IMR-90 (cell line): ENCODE measurements around the gene ELMO1. TPM values are rescaled to one million over a fixed set of nuclear protein-coding genes. Genes with fewer than 3 reads are reported as not detected.

Experiments
- ATAC-seq: fragments of 200-7000 bp; cut with Tn5 transposase; 2 replicates; pipeline ENCODE4 v1.9.1; 2020; ENCODE audit warnings: low read depth, mild to moderate bottlenecking, moderate library complexity
- BruUV-seq: library from RNA; stranded (reverse); fragments of 400-500 nt; replicated peaks from 2 replicates; lab custom pipeline; 2021; lab: Mats Ljungman, UMichigan
- CTCF ChIA-PET: fragments of 300-600 bp; formaldehyde crosslinking; extraction: SDS; loops from one replicate; lab custom pipeline; 2021; ENCODE audit warnings: antibody characterized with exemption; lab: Yijun Ruan, JAX
- POLR2A ChIA-PET: fragments of 300-600 bp; sonication (Branson Sonifier 250); formaldehyde crosslinking; loops from one replicate; lab custom pipeline; 2022; ENCODE audit warnings: antibody characterized with exemption; ENCODE audit not compliant: unreplicated experiment; lab: Charles Lee
- DNase-seq: peaks from one replicate; pipeline ENCODE4 v3.0.0; 2013
- H2AFZ ChIP-seq: replicated peaks from 2 replicates; pipeline ENCODE3; 2013; ENCODE audit warnings: low read length, mild to moderate bottlenecking; ENCODE audit not compliant: poor library complexity
- H2AK5ac ChIP-seq: 2 replicates; pipeline ENCODE4 v1.6.1; 2013; ENCODE audit warnings: low read depth, low read length, inconsistent platforms
- H2AK9ac ChIP-seq: replicated peaks from 2 replicates; pipeline ENCODE3; 2013; ENCODE audit warnings: mild to moderate bottlenecking, low read depth, low read length, moderate library complexity; ENCODE audit not compliant: poor library complexity
- H2BK120ac ChIP-seq: 2 replicates; pipeline ENCODE4 v1.6.1; 2013; ENCODE audit warnings: low read depth, low read length, inconsistent platforms
- H2BK15ac ChIP-seq: 3 replicates; pipeline ENCODE4 v1.6.1; 2013; ENCODE audit warnings: low read depth, low read length, inconsistent platforms
- H2BK20ac ChIP-seq: 2 replicates; pipeline ENCODE4 v1.6.1; 2013; ENCODE audit warnings: low read depth, mild to moderate bottlenecking, inconsistent platforms, low read length, moderate library complexity
- H2BK5ac ChIP-seq: 2 replicates; pipeline ENCODE4 v1.6.1; 2013; ENCODE audit warnings: mild to moderate bottlenecking, low read depth, low read length, inconsistent platforms; ENCODE audit not compliant: poor library complexity, severe bottlenecking
- H3K14ac ChIP-seq: replicated peaks from 2 replicates; pipeline ENCODE4 v1.6.1; 2013; ENCODE audit warnings: low read depth, low read length, inconsistent platforms
- H3K18ac ChIP-seq: 2 replicates; pipeline ENCODE4 v1.6.1; 2013; ENCODE audit warnings: low read depth, low read length, control low read depth
- H3K23ac ChIP-seq: 2 replicates; pipeline ENCODE4 v1.6.1; 2013; ENCODE audit warnings: low read depth, low read length, inconsistent platforms
- H3K27ac ChIP-seq: 2 replicates; pipeline ENCODE4 v1.5.1; 2013; ENCODE audit warnings: mild to moderate bottlenecking, control low read depth, low read length; ENCODE audit not compliant: insufficient read depth
- H3K27me3 ChIP-seq: 2 replicates; pipeline ENCODE4 v1.6.1; 2013; ENCODE audit warnings: low read length; ENCODE audit not compliant: control insufficient read depth, insufficient read depth
- H3K36me3 ChIP-seq: 2 replicates; pipeline ENCODE4 v1.6.1; 2013; ENCODE audit warnings: low read length, mixed read lengths; ENCODE audit not compliant: control insufficient read depth, insufficient read depth
- H3K4ac ChIP-seq: 2 replicates; pipeline ENCODE4 v1.6.1; 2013; ENCODE audit warnings: low read depth, low read length, inconsistent platforms
- H3K4me1 ChIP-seq: 2 replicates; pipeline ENCODE4 v1.6.1; 2013; ENCODE audit warnings: low read length, mixed read lengths; ENCODE audit not compliant: control insufficient read depth, insufficient read depth
- H3K4me2 ChIP-seq: 2 replicates; pipeline ENCODE4 v1.6.1; 2013; ENCODE audit warnings: low read depth, mild to moderate bottlenecking, control low read depth, low read length, moderate library complexity
- H3K4me3 ChIP-seq: 2 replicates; pipeline ENCODE4 v1.5.1; 2013; ENCODE audit warnings: low read depth, mild to moderate bottlenecking, control low read depth, low read length, moderate library complexity; ENCODE audit not compliant: insufficient read depth
- H3K56ac ChIP-seq: 2 replicates; pipeline ENCODE4 v1.6.1; 2013; ENCODE audit warnings: low read length, inconsistent platforms; ENCODE audit not compliant: insufficient read depth; ENCODE audit errors: extremely low read depth
- H3K79me1 ChIP-seq, 2 experiments: 2 replicates each; pipeline ENCODE4 v1.6.1; 2013; ENCODE audit warnings: low read length in 2 of 2, inconsistent platforms in 1 of 2, low read depth in 1 of 2
- H3K9ac ChIP-seq: 2 replicates; pipeline ENCODE4 v1.6.1; 2013; ENCODE audit warnings: low read depth, low read length, control low read depth
- H3K9me1 ChIP-seq: 2 replicates; pipeline ENCODE4 v1.6.1; 2013; ENCODE audit warnings: low read length, inconsistent platforms; ENCODE audit not compliant: insufficient read depth
- H3K9me3 ChIP-seq: 2 replicates; pipeline ENCODE4 v1.6.1; 2013; ENCODE audit warnings: low read length; ENCODE audit not compliant: control insufficient read depth, insufficient read depth
- H4K20me1 ChIP-seq: 2 replicates; pipeline ENCODE4 v1.6.1; 2013; ENCODE audit warnings: low read length, inconsistent platforms; ENCODE audit not compliant: insufficient read depth
- H4K5ac ChIP-seq: 2 replicates; pipeline ENCODE4 v1.6.1; 2013; ENCODE audit warnings: mild to moderate bottlenecking, low read depth, low read length, control low read depth
- H4K8ac ChIP-seq, 2 experiments: 2 replicates each; pipeline ENCODE4 v1.6.1; 2013; ENCODE audit warnings: low read depth in 2 of 2, low read length in 2 of 2, control low read depth in 1 of 2, inconsistent platforms in 1 of 2
- H4K91ac ChIP-seq: 2 replicates; pipeline ENCODE4 v1.6.1; 2013; ENCODE audit warnings: low read depth, low read length, inconsistent platforms; ENCODE audit not compliant: insufficient read depth
- BHLHE40 ChIP-seq: fragments of 150-350 bp; IDR thresholded peaks from 2 replicates; pipeline ENCODE4 v1.6.1; 2016; ENCODE audit warnings: mild to moderate bottlenecking, low read depth, low read length
- CHD1 ChIP-seq: IDR thresholded peaks from 2 replicates; pipeline ENCODE4 v1.6.1; 2012; ENCODE audit warnings: low read depth, low read length, improper control_type of control experiment
- MAZ ChIP-seq: IDR thresholded peaks from 2 replicates; pipeline ENCODE4 v1.6.1; 2012; ENCODE audit warnings: low read depth, mild to moderate bottlenecking, low read length, improper control_type of control experiment, moderate library complexity, borderline replicate concordance
- RFX5 ChIP-seq: IDR thresholded peaks from 2 replicates; pipeline ENCODE4 v1.8.0; 2012; ENCODE audit warnings: low read depth, mild to moderate bottlenecking, low read length, moderate library complexity
- WGBS, 2 experiments: methylation state at CpG; one replicate each; pipeline versions ENCODE4 v1.1.5 to v1.1.7; 2013; ENCODE audit warnings: missing lambda C conversion rate in 2 of 2; ENCODE audit not compliant: insufficient read length in 1 of 2; ENCODE audit errors: extremely low coverage in 2 of 2; 5-methylcytosine and 5-hydroxymethylcytosine counted together
- dilution Hi-C: fragments of 300-500 bp; cut with HindIII; formaldehyde crosslinking; loops from one replicate; pipeline ENCODE4 v1.14.3; 2018; ENCODE audit warnings: low sequenced_read_pairs; ENCODE audit not compliant: unreplicated experiment
- in situ Hi-C: fragments of 300-500 bp; cut with MboI; formaldehyde crosslinking; loops from 3 replicates; pipeline ENCODE4 v1.14.3; 2019; ENCODE audit warnings: low sequenced_read_pairs, inconsistent platforms, mixed read lengths
- intact Hi-C: fragments of 100-400 bp; cut with micrococcal nuclease; formaldehyde crosslinking; loops from 2 replicates; pipeline ENCODE4 v1.10.0; 2022
- polyA plus RNA-seq, 3 experiments: library from polyadenylated mRNA; depleted of rRNA; stranded (reverse); fragments of >200 nt; gene quantifications; 2 replicates each; pipeline ENCODE4 v1.2.3, GENCODE V29; 2012; ENCODE audit warnings: low replicate concordance in 1 of 3
- total RNA-seq: library from RNA; depleted of rRNA; stranded (reverse); fragments of >200 nt; gene quantifications from 2 replicates; pipeline ENCODE4 v1.2.3, GENCODE V29; 2012
- TF ChIP-seq, protein P1 (sequence below): conservative IDR thresholded peaks from 2 replicates; pipeline ENCODE4 v1.5.1; 2012; ENCODE audit warnings: mild to moderate bottlenecking, low read depth, low read length, improper control_type of control experiment

ELMO1 gene
- total and polyA plus RNA-seq, 2 of the 4 experiments (the other 2 are of a cell fraction) = 0.03 TPM; not detected in 1

DNA sequence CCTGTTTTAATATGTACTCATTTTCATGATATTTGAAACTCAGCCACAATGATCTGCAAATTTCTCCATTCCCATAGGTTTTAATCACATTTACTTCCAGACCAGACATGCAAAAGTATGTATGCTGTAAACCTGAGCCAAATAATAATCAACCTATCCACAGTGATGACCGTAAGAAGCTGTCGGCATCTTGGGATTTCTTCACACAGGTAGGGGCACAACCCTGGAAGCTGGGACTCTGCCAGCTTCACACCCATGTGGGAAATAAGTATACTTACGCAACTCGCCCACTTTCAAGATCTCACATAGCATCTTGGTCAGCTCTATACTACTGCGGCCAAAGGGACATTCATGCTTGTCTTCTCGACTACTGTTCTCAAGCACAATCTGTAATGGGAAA lies 352.3 kb downstream of the ELMO1 start:
- no CpG with 5 or more reads among the region's 6 CpGs for WGBS, 2 experiments
- CTCF ChIA-PET = interaction anchor here (0.6 to 1.8 kb wide), 2 partner anchors 86 to 1450 kb away, joined by 3 to 4 read pairs; no protein-coding TSS in a partner anchor
- no peak overlapping the region for H3K4me3 ChIP-seq
- dilution Hi-C loops = no loop called here
- H4K8ac ChIP-seq = no peak overlapping the region
- no peak for DNase-seq
- no peaks in the 10 kb centered on the region for H3K9me1 ChIP-seq
- no peak overlapping the region for H3K18ac ChIP-seq
- H4K20me1 ChIP-seq = no peaks in the 10 kb centered on the region
- no peaks in the 10 kb centered on the region for H3K36me3 ChIP-seq
- no peak overlapping the region for H2AK5ac ChIP-seq
- H4K5ac ChIP-seq = no peak overlapping the region
- H4K91ac ChIP-seq = no peak overlapping the region
- H2BK15ac ChIP-seq = no peak overlapping the region
- intact Hi-C loops = no loop called here
- H3K9ac ChIP-seq = no peak overlapping the region
- TF ChIP-seq MAZ (no peak), BHLHE40 (no peak), CHD1 (no peak), RFX5 (no peak)
- TF ChIP-seq, protein P1, sequence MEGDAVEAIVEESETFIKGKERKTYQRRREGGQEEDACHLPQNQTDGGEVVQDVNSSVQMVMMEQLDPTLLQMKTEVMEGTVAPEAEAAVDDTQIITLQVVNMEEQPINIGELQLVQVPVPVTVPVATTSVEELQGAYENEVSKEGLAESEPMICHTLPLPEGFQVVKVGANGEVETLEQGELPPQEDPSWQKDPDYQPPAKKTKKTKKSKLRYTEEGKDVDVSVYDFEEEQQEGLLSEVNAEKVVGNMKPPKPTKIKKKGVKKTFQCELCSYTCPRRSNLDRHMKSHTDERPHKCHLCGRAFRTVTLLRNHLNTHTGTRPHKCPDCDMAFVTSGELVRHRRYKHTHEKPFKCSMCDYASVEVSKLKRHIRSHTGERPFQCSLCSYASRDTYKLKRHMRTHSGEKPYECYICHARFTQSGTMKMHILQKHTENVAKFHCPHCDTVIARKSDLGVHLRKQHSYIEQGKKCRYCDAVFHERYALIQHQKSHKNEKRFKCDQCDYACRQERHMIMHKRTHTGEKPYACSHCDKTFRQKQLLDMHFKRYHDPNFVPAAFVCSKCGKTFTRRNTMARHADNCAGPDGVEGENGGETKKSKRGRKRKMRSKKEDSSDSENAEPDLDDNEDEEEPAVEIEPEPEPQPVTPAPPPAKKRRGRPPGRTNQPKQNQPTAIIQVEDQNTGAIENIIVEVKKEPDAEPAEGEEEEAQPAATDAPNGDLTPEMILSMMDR = no peak
- BruUV-seq = no TSS peak
- H3K79me1 ChIP-seq = no peaks in the 10 kb centered on the region
- no peak overlapping the region for H3K27ac ChIP-seq
- no peak overlapping the region for H3K4ac ChIP-seq
- H2BK20ac ChIP-seq = no peak overlapping the region
- no peaks in the 10 kb centered on the region for H3K4me1 ChIP-seq
- no peak overlapping the region for H3K56ac ChIP-seq
- in situ Hi-C loops = no loop called here
- no peak overlapping the region for H3K23ac ChIP-seq
- no peak for ATAC-seq
- no peak overlapping the region for H2AK9ac ChIP-seq
- no peaks in the 10 kb centered on the region for H3K27me3 ChIP-seq
- H2BK5ac ChIP-seq = no peak overlapping the region
- H2AFZ ChIP-seq = no peak overlapping the region
- no peak overlapping the region for H3K14ac ChIP-seq
- H2BK120ac ChIP-seq = no peak overlapping the region
- POLR2A ChIA-PET = no interaction called here
- H3K4me2 ChIP-seq = no peak overlapping the region
- no peaks in the 10 kb centered on the region for H3K9me3 ChIP-seq
